CD4-positive, alpha-beta T cell (primary cell): ENCODE data around the gene MAP4K5. TPM values are rescaled to one million over a fixed set of nuclear protein-coding genes. Genes with fewer than 3 reads are reported as not detected.

Source experiments
- ATAC-seq: fragments of 200-7000 bp; cut with Tn5 transposase; one replicate; pipeline ENCODE4 v1.10.0; 2022; ENCODE audit warnings: mild to moderate bottlenecking; ENCODE audit not compliant: poor library complexity
- CTCF ChIA-PET: fragments of 350-600 bp; sonication (Branson Sonifier 250); formaldehyde crosslinking; loops from one replicate; lab custom pipeline; 2021; ENCODE audit warnings: antibody characterized with exemption, inconsistent platforms; lab: Charles Lee
- POLR2A ChIA-PET: fragments of 350-600 bp; sonication (Branson Sonifier 250); formaldehyde crosslinking; loops from one replicate; lab custom pipeline; 2021; ENCODE audit warnings: antibody characterized with exemption, inconsistent platforms; lab: Charles Lee
- DNase-seq, 14 experiments: peaks; one replicate each; pipeline ENCODE4 v3.0.0-alpha.2; 2013 to 2020; ENCODE audit warnings: mixed read lengths in 2 of 14
- H3K27ac ChIP-seq, 2 donors: one replicate each; pipeline versions ENCODE4 v1.5.1 to v1.7.0; 2013; ENCODE audit warnings: low read length in 2 of 2, low read depth in 1 of 2, mild to moderate bottlenecking in 1 of 2
- H3K27me3 ChIP-seq, 2 experiments: 1 replicate in 1 of 2; 2 replicates in 1 of 2; pipeline versions ENCODE4 v1.6.1 to v1.7.0; 2013; ENCODE audit warnings: low read length in 2 of 2, control low read depth in 1 of 2, mild to moderate bottlenecking in 1 of 2, moderate library complexity in 1 of 2; ENCODE audit not compliant: insufficient read depth in 2 of 2, control insufficient read depth in 1 of 2
- H3K36me3 ChIP-seq: one replicate; pipeline ENCODE4 v1.6.1; 2013; ENCODE audit warnings: low read length, control low read depth; ENCODE audit not compliant: insufficient read depth
- H3K4me1 ChIP-seq: one replicate; pipeline ENCODE4 v1.6.1; 2013; ENCODE audit warnings: low read length, control low read depth; ENCODE audit not compliant: insufficient read depth
- H3K4me3 ChIP-seq: one replicate; pipeline ENCODE4 v1.5.1; 2013; ENCODE audit warnings: mild to moderate bottlenecking, low read length, moderate library complexity
- H3K9me3 ChIP-seq, 2 experiments: 1 replicate in 1 of 2; 2 replicates in 1 of 2; pipeline versions ENCODE4 v1.6.1 to v1.7.0; 2013; ENCODE audit warnings: low read length in 2 of 2, mild to moderate bottlenecking in 2 of 2, control low read depth in 1 of 2, moderate library complexity in 1 of 2; ENCODE audit not compliant: control insufficient read depth in 1 of 2, insufficient read depth in 1 of 2
- H3K27ac Mint-ChIP-seq: one replicate; pipeline ENCODE4 v1.8.0; 2020; ENCODE audit warnings: mixed read lengths
- H3K27me3 Mint-ChIP-seq: one replicate; pipeline ENCODE4 v1.8.0; 2021; ENCODE audit warnings: mixed read lengths
- H3K36me3 Mint-ChIP-seq: one replicate; pipeline ENCODE4 v1.8.0; 2021; ENCODE audit warnings: low read depth, mixed read lengths
- H3K4me1 Mint-ChIP-seq: one replicate; pipeline ENCODE4 v1.8.0; 2021; ENCODE audit warnings: low read depth, mixed read lengths
- H3K4me3 Mint-ChIP-seq: one replicate; pipeline ENCODE4 v1.8.0; 2020; ENCODE audit warnings: mild to moderate bottlenecking, mixed read lengths
- H3K9me3 Mint-ChIP-seq: one replicate; pipeline ENCODE4 v1.8.0; 2020; ENCODE audit warnings: mixed read lengths
- CTCF ChIP-seq: fragments of 200-600 bp; IDR thresholded peaks from one replicate; pipeline ENCODE4 v1.8.0; 2022; ENCODE audit warnings: antibody characterized with exemption, mild to moderate bottlenecking
- intact Hi-C, 2 experiments: fragments of 100-400 bp; cut with DNase I in 1 of 2; cut with micrococcal nuclease in 1 of 2; formaldehyde crosslinking; loops; one replicate each; pipeline versions ENCODE4 v1.15.1 to v1.9.0; 2023 to 2025; cut with DNase I, micrococcal nuclease
- total RNA-seq, 174 experiments: library from RNA in 2 of 174; stranded (reverse) in 2 of 174; gene quantifications; one replicate each; pipeline ENCODE4 v1.2.3 and lab custom pipeline; 2021 to 2026

Gene MAP4K5
- total RNA-seq, 2 experiments from 2014 or later = 32.4 to 34.5 TPM

GRCh38 chr14:50528000-50528399 is 4.4 kb downstream of the MAP4K5 start:
- H3K36me3 ChIP-seq = peaks cover 3% of the 10 kb centered on the region
- ChIA-PET POLR2A (no interaction called here), CTCF (interaction anchor here (0.7 to 1.1 kb wide), 2 partner anchors 207 to 760 kb away, joined by 3 to 8 read pairs; no protein-coding TSS in a partner anchor)
- intact Hi-C loops = no loop called here
- no peak for ATAC-seq
- no peaks in the 10 kb centered on the region for H3K27me3 ChIP-seq
- H3K9me3 ChIP-seq = no peaks in the 10 kb centered on the region
- no peak overlapping the region for H3K4me3 Mint-ChIP-seq
- no peak overlapping the region for H3K27ac Mint-ChIP-seq
- peaks cover 78% of the 10 kb centered on the region for H3K4me1 Mint-ChIP-seq
- TF ChIP-seq CTCF = no peak
- no peaks in the 10 kb centered on the region for H3K9me3 Mint-ChIP-seq
- H3K4me3 ChIP-seq = no peak overlapping the region
- H3K27me3 Mint-ChIP-seq = no peaks in the 10 kb centered on the region
- peaks cover 13% of the 10 kb centered on the region for H3K36me3 Mint-ChIP-seq
- DNase-seq = no peak
- peaks cover 28% of the 10 kb centered on the region for H3K4me1 ChIP-seq
- H3K27ac ChIP-seq = no peak overlapping the region

- CTCF ChIA-PET = interaction anchor here (1.8 kb wide), 1 partner anchor 204 kb away, joined by 4 read pairs; no protein-coding TSS in a partner anchor
- H3K4me3 ChIP-seq = no peak overlapping the region
- DNase-seq = no peak
- TF ChIP-seq CTCF = no peak
- intact Hi-C loops = no loop called here
- H3K4me1 ChIP-seq = peaks cover 21% of the 10 kb centered on the region
- peak overlapping the region; percentile 5 for H3K27ac Mint-ChIP-seq
- peaks cover 73% of the 10 kb centered on the region for H3K4me1 Mint-ChIP-seq
- H3K27ac ChIP-seq = no peak overlapping the region
- no peaks in the 10 kb centered on the region for H3K27me3 Mint-ChIP-seq
- H3K36me3 Mint-ChIP-seq = peaks cover 7% of the 10 kb centered on the region
- POLR2A ChIA-PET = interaction anchor here (1.2 kb wide), 1 partner anchor 161 kb away, joined by 3 read pairs; no protein-coding TSS in a partner anchor
- H3K9me3 ChIP-seq = no peaks in the 10 kb centered on the region
- peak overlapping the region; percentile 12 for H3K4me3 Mint-ChIP-seq
- H3K27me3 ChIP-seq = no peaks in the 10 kb centered on the region
- no peaks in the 10 kb centered on the region for H3K9me3 Mint-ChIP-seq
- H3K36me3 ChIP-seq = peaks cover 3% of the 10 kb centered on the region
- no peak for ATAC-seq
Measured at GRCh38 chr14:50524731-50525515, 7.4 kb downstream of the MAP4K5 start.

- CTCF ChIA-PET = no interaction called here
- no peaks in the 10 kb centered on the region for H3K27me3 Mint-ChIP-seq
- ATAC-seq = no peak
- Histone ChIP-seq H3K27me3 (no peaks in the 10 kb centered on the region), H3K27ac (no peak overlapping the region), H3K4me1 (peaks cover 17% of the 10 kb centered on the region), H3K4me3 (no peak overlapping the region), H3K36me3 (peaks cover 3% of the 10 kb centered on the region), H3K9me3 (no peaks in the 10 kb centered on the region)
- peak overlapping the region; percentile 30 for H3K4me3 Mint-ChIP-seq
- H3K27ac Mint-ChIP-seq = peak overlapping the region; percentile 5
- POLR2A ChIA-PET = interaction anchor here (1.2 kb wide), 1 partner anchor 160 kb away, joined by 3 read pairs; no protein-coding TSS in a partner anchor
- peaks cover 7% of the 10 kb centered on the region for H3K36me3 Mint-ChIP-seq
- no peak for DNase-seq
- no peak for TF ChIP-seq CTCF
- intact Hi-C loops = no loop called here
- peaks cover 64% of the 10 kb centered on the region for H3K4me1 Mint-ChIP-seq
- H3K9me3 Mint-ChIP-seq = no peaks in the 10 kb centered on the region
Measured at GRCh38 chr14:50524060-50524459, 8.3 kb downstream of the MAP4K5 start.
